ENCODE results near the gene TCOF1. TPM values are rescaled to one million over a fixed set of nuclear protein-coding genes. Genes with fewer than 3 reads are reported as not detected.

Gene TCOF1
- total RNA-seq, 1 experiment from 2014 or later = 109 TPM

GRCh38 chr5:150428106-150428876 is 70.8 kb downstream of the TCOF1 start:
- no peak for DNase-seq (ENCODE audit: low spot score)
- no TSS peak for BruUV-seq (replicated peaks)
- Histone ChIP-seq H3K27ac (ENCODE audit: low read depth, low read length, poor library complexity, severe bottlenecking) (no peak overlapping the region), H3K4me1 (ENCODE audit: insufficient read depth, low read length, poor library complexity, severe bottlenecking) (no peaks in the 10 kb centered on the region), H3K4me3 (ENCODE audit: low read depth, low read length, poor library complexity, severe bottlenecking) (no peak overlapping the region), H3K27me3 (replicated peaks; ENCODE audit: insufficient read depth, low read depth, low read length, poor library complexity) (no peaks in the 10 kb centered on the region), H3K9me3 (ENCODE audit: low read depth, low read length, poor library complexity, severe bottlenecking) (no peaks in the 10 kb centered on the region), H3K36me3 (ENCODE audit: insufficient read depth, low read length, poor library complexity, severe bottlenecking) (no peaks in the 10 kb centered on the region)
- POLR2A ChIA-PET (ENCODE audit: low non-redundant PET) = no interaction called here
- no peak for TF ChIP-seq EZH2 (IDR thresholded peaks at IDR 0.05; ENCODE audit: borderline replicate concordance, low read depth, low read length, poor library complexity, severe bottlenecking)
- TF ChIP-seq CTCF (conservative IDR thresholded peaks at IDR 0.05; ENCODE audit: low read depth, low read length) = no peak
- CTCF ChIA-PET = interaction anchor here (0.5 to 0.6 kb wide), 2 partner anchors 209 to 373 kb away, joined by 3 to 13 read pairs; no protein-coding TSS in a partner anchor
- intact Hi-C loops (cut with micrococcal nuclease; ENCODE audit: unreplicated experiment) = no loop called here

GRCh38 chr5:150428978-150429377 is 71.5 kb downstream of the TCOF1 start:
- Histone ChIP-seq H3K27ac (ENCODE audit: low read depth, low read length, poor library complexity, severe bottlenecking) (no peak overlapping the region), H3K27me3 (replicated peaks; ENCODE audit: insufficient read depth, low read depth, low read length, poor library complexity) (no peaks in the 10 kb centered on the region), H3K4me1 (ENCODE audit: insufficient read depth, low read length, poor library complexity, severe bottlenecking) (no peaks in the 10 kb centered on the region), H3K9me3 (ENCODE audit: low read depth, low read length, poor library complexity, severe bottlenecking) (no peaks in the 10 kb centered on the region), H3K4me3 (ENCODE audit: low read depth, low read length, poor library complexity, severe bottlenecking) (no peak overlapping the region), H3K36me3 (ENCODE audit: insufficient read depth, low read length, poor library complexity, severe bottlenecking) (no peaks in the 10 kb centered on the region)
- ChIA-PET CTCF (interaction anchor here (0.5 to 0.6 kb wide), 2 partner anchors 210 to 372 kb away, joined by 3 to 13 read pairs; no protein-coding TSS in a partner anchor), POLR2A (ENCODE audit: low non-redundant PET) (no interaction called here)
- BruUV-seq (replicated peaks) = no TSS peak
- intact Hi-C loops (cut with micrococcal nuclease; ENCODE audit: unreplicated experiment) = no loop called here
- TF ChIP-seq CTCF (conservative IDR thresholded peaks at IDR 0.05; ENCODE audit: low read depth, low read length) (no peak), EZH2 (IDR thresholded peaks at IDR 0.05; ENCODE audit: borderline replicate concordance, low read depth, low read length, poor library complexity, severe bottlenecking) (no peak)
- no peak for DNase-seq (ENCODE audit: low spot score)

- no peaks in the 10 kb centered on the region for H3K9me3 ChIP-seq (ENCODE audit: low read depth, low read length, poor library complexity, severe bottlenecking)
- no peak overlapping the region for H3K27ac ChIP-seq (ENCODE audit: low read depth, low read length, poor library complexity, severe bottlenecking)
- TF ChIP-seq CTCF (conservative IDR thresholded peaks at IDR 0.05; ENCODE audit: low read depth, low read length) (no peak), EZH2 (IDR thresholded peaks at IDR 0.05; ENCODE audit: borderline replicate concordance, low read depth, low read length, poor library complexity, severe bottlenecking) (no peak)
- DNase-seq (ENCODE audit: low spot score) = no peak
- H3K36me3 ChIP-seq (ENCODE audit: insufficient read depth, low read length, poor library complexity, severe bottlenecking) = no peaks in the 10 kb centered on the region
- intact Hi-C loops (cut with micrococcal nuclease; ENCODE audit: unreplicated experiment) = no loop called here
- no peaks in the 10 kb centered on the region for H3K27me3 ChIP-seq (replicated peaks; ENCODE audit: insufficient read depth, low read depth, low read length, poor library complexity)
- CTCF ChIA-PET = no interaction called here
- BruUV-seq (replicated peaks) = no TSS peak
- POLR2A ChIA-PET (ENCODE audit: low non-redundant PET) = no interaction called here
- no peaks in the 10 kb centered on the region for H3K4me1 ChIP-seq (ENCODE audit: insufficient read depth, low read length, poor library complexity, severe bottlenecking)
- no peak overlapping the region for H3K4me3 ChIP-seq (ENCODE audit: low read depth, low read length, poor library complexity, severe bottlenecking)
Observed at GRCh38 chr5:150429410-150429873, 71.9 kb downstream of the TCOF1 start.
